ENCODE results near the gene TDRD5.

The TDRD5 gene

GRCh38 chr1:179575497-179576314 lies 15.9 kb upstream of the TDRD5 start, which contains the start of gene NPHS2:
Gene NPHS2 (minus strand): TSS chr1:179575948. CDS start chr1:179575864, 84 bp downstream.
- Histone ChIP-seq H3K36me3 (ENCODE audit: insufficient read depth, low read length) (no peaks in the 10 kb centered on the region), H3K4me1 (ENCODE audit: control insufficient read depth, insufficient read depth, low read length, unreplicated experiment) (no peaks in the 10 kb centered on the region), H3K27ac (ENCODE audit: low read depth, low read length) (no peak within 1 kb of the TSS), H2AFZ (ENCODE audit: low read length, unreplicated experiment) (no peak within 1 kb of the TSS), H3K4me3 (ENCODE audit: low read depth, low read length) (no peak within 1 kb of the TSS), H3K79me2 (ENCODE audit: control insufficient read depth, insufficient read depth, low read length, unreplicated experiment) (no peaks in the 10 kb centered on the region), H3K27me3 (ENCODE audit: insufficient read depth, low read length) (peaks cover 63% of the 10 kb centered on the region)

- H3K27me3 ChIP-seq (ENCODE audit: insufficient read depth, low read length) = peaks cover 63% of the 10 kb centered on the region
- H3K36me3 ChIP-seq (ENCODE audit: insufficient read depth, low read length) = no peaks in the 10 kb centered on the region
- H2AFZ ChIP-seq (ENCODE audit: low read length, unreplicated experiment) = no peak overlapping the region
- H3K4me1 ChIP-seq (ENCODE audit: control insufficient read depth, insufficient read depth, low read length, unreplicated experiment) = no peaks in the 10 kb centered on the region
- no peaks in the 10 kb centered on the region for H3K79me2 ChIP-seq (ENCODE audit: control insufficient read depth, insufficient read depth, low read length, unreplicated experiment)
- H3K4me3 ChIP-seq (ENCODE audit: low read depth, low read length) = no peak overlapping the region
- no peak overlapping the region for H3K27ac ChIP-seq (ENCODE audit: low read depth, low read length)
Measured at GRCh38 chr1:179576509-179576908, 15.1 kb upstream of the TDRD5 start.

- no peaks in the 10 kb centered on the region for H3K36me3 ChIP-seq (ENCODE audit: insufficient read depth, low read length)
- H3K27me3 ChIP-seq (ENCODE audit: insufficient read depth, low read length) = peaks cover 46% of the 10 kb centered on the region
- no peak overlapping the region for H2AFZ ChIP-seq (ENCODE audit: low read length, unreplicated experiment)
- H3K4me3 ChIP-seq (ENCODE audit: low read depth, low read length) = no peak overlapping the region
- H3K27ac ChIP-seq (ENCODE audit: low read depth, low read length) = no peak overlapping the region
- H3K79me2 ChIP-seq (ENCODE audit: control insufficient read depth, insufficient read depth, low read length, unreplicated experiment) = no peaks in the 10 kb centered on the region
- H3K4me1 ChIP-seq (ENCODE audit: control insufficient read depth, insufficient read depth, low read length, unreplicated experiment) = no peaks in the 10 kb centered on the region
Measured at GRCh38 chr1:179583771-179584320, 7.8 kb upstream of the TDRD5 start.

- H3K27me3 ChIP-seq (ENCODE audit: insufficient read depth, low read length) = peaks cover 52% of the 10 kb centered on the region
- no peaks in the 10 kb centered on the region for H3K36me3 ChIP-seq (ENCODE audit: insufficient read depth, low read length)
- no peaks in the 10 kb centered on the region for H3K4me1 ChIP-seq (ENCODE audit: control insufficient read depth, insufficient read depth, low read length, unreplicated experiment)
- H3K27ac ChIP-seq (ENCODE audit: low read depth, low read length) = no peak overlapping the region
- no peaks in the 10 kb centered on the region for H3K79me2 ChIP-seq (ENCODE audit: control insufficient read depth, insufficient read depth, low read length, unreplicated experiment)
- peak overlapping the region; percentile 33; the same call in 1 of the 2 replicates for H3K4me3 ChIP-seq (ENCODE audit: low read depth, low read length)
- H2AFZ ChIP-seq (ENCODE audit: low read length, unreplicated experiment) = no peak overlapping the region
Measured at GRCh38 chr1:179586107-179586823, 5.4 kb upstream of the TDRD5 start.

- Histone ChIP-seq H3K4me3 (ENCODE audit: low read depth, low read length) (no peak overlapping the region), H3K4me1 (ENCODE audit: control insufficient read depth, insufficient read depth, low read length, unreplicated experiment) (no peaks in the 10 kb centered on the region), H3K79me2 (ENCODE audit: control insufficient read depth, insufficient read depth, low read length, unreplicated experiment) (no peaks in the 10 kb centered on the region), H3K27me3 (ENCODE audit: insufficient read depth, low read length) (peaks cover 57% of the 10 kb centered on the region), H3K36me3 (ENCODE audit: insufficient read depth, low read length) (no peaks in the 10 kb centered on the region), H2AFZ (ENCODE audit: low read length, unreplicated experiment) (no peak overlapping the region), H3K27ac (ENCODE audit: low read depth, low read length) (no peak overlapping the region)
Measured at GRCh38 chr1:179587336-179587735, 4.3 kb upstream of the TDRD5 start.

GRCh38 chr1:179588425-179589024 lies 3.1 kb upstream of the TDRD5 start:
- H3K36me3 ChIP-seq (ENCODE audit: insufficient read depth, low read length) = no peaks in the 10 kb centered on the region
- no peaks in the 10 kb centered on the region for H3K4me1 ChIP-seq (ENCODE audit: control insufficient read depth, insufficient read depth, low read length, unreplicated experiment)
- H3K27me3 ChIP-seq (ENCODE audit: insufficient read depth, low read length) = peaks cover 66% of the 10 kb centered on the region
- no peak overlapping the region for H3K27ac ChIP-seq (ENCODE audit: low read depth, low read length)
- no peak overlapping the region for H2AFZ ChIP-seq (ENCODE audit: low read length, unreplicated experiment)
- no peaks in the 10 kb centered on the region for H3K79me2 ChIP-seq (ENCODE audit: control insufficient read depth, insufficient read depth, low read length, unreplicated experiment)
- no peak overlapping the region for H3K4me3 ChIP-seq (ENCODE audit: low read depth, low read length)

GRCh38 chr1:179589509-179589908 lies 2.1 kb upstream of the TDRD5 start:
- Histone ChIP-seq H3K27ac (ENCODE audit: low read depth, low read length) (no peak overlapping the region), H3K79me2 (ENCODE audit: control insufficient read depth, insufficient read depth, low read length, unreplicated experiment) (no peaks in the 10 kb centered on the region), H3K4me3 (ENCODE audit: low read depth, low read length) (no peak overlapping the region), H3K36me3 (ENCODE audit: insufficient read depth, low read length) (no peaks in the 10 kb centered on the region), H3K27me3 (ENCODE audit: insufficient read depth, low read length) (peaks cover 72% of the 10 kb centered on the region), H2AFZ (ENCODE audit: low read length, unreplicated experiment) (no peak overlapping the region), H3K4me1 (ENCODE audit: control insufficient read depth, insufficient read depth, low read length, unreplicated experiment) (no peaks in the 10 kb centered on the region)

- H3K4me3 ChIP-seq (ENCODE audit: low read depth, low read length) = no peak overlapping the region
- no peak overlapping the region for H2AFZ ChIP-seq (ENCODE audit: low read length, unreplicated experiment)
- no peak overlapping the region for H3K27ac ChIP-seq (ENCODE audit: low read depth, low read length)
- no peaks in the 10 kb centered on the region for H3K36me3 ChIP-seq (ENCODE audit: insufficient read depth, low read length)
- H3K27me3 ChIP-seq (ENCODE audit: insufficient read depth, low read length) = peaks cover 67% of the 10 kb centered on the region
- no peaks in the 10 kb centered on the region for H3K4me1 ChIP-seq (ENCODE audit: control insufficient read depth, insufficient read depth, low read length, unreplicated experiment)
- H3K79me2 ChIP-seq (ENCODE audit: control insufficient read depth, insufficient read depth, low read length, unreplicated experiment) = no peaks in the 10 kb centered on the region
Measured at GRCh38 chr1:179590671-179591070, 961 bp upstream of the TDRD5 start.

- H3K27me3 ChIP-seq (ENCODE audit: insufficient read depth, low read length) = peaks cover 65% of the 10 kb centered on the region
- no peaks in the 10 kb centered on the region for H3K79me2 ChIP-seq (ENCODE audit: control insufficient read depth, insufficient read depth, low read length, unreplicated experiment)
- no peaks in the 10 kb centered on the region for H3K36me3 ChIP-seq (ENCODE audit: insufficient read depth, low read length)
- H3K4me1 ChIP-seq (ENCODE audit: control insufficient read depth, insufficient read depth, low read length, unreplicated experiment) = no peaks in the 10 kb centered on the region
- no peak overlapping the region for H3K4me3 ChIP-seq (ENCODE audit: low read depth, low read length)
- H2AFZ ChIP-seq (ENCODE audit: low read length, unreplicated experiment) = no peak overlapping the region
- no peak overlapping the region for H3K27ac ChIP-seq (ENCODE audit: low read depth, low read length)
Measured at GRCh38 chr1:179591253-179591591, 410 bp upstream of the TDRD5 start.

GRCh38 chr1:179598631-179599030 lies 7.0 kb downstream of the TDRD5 start:
- no peaks in the 10 kb centered on the region for H3K79me2 ChIP-seq (ENCODE audit: control insufficient read depth, insufficient read depth, low read length, unreplicated experiment)
- H3K4me3 ChIP-seq (ENCODE audit: low read depth, low read length) = no peak overlapping the region
- no peaks in the 10 kb centered on the region for H3K4me1 ChIP-seq (ENCODE audit: control insufficient read depth, insufficient read depth, low read length, unreplicated experiment)
- no peak overlapping the region for H2AFZ ChIP-seq (ENCODE audit: low read length, unreplicated experiment)
- H3K36me3 ChIP-seq (ENCODE audit: insufficient read depth, low read length) = no peaks in the 10 kb centered on the region
- H3K27me3 ChIP-seq (ENCODE audit: insufficient read depth, low read length) = peaks cover 34% of the 10 kb centered on the region
- H3K27ac ChIP-seq (ENCODE audit: low read depth, low read length) = no peak overlapping the region

Measured in ACC112 (cell line).